ENCODE results near the gene RASA1.
A peak's percentile ranks its signal among the peaks of the same experiment; 100 is the strongest.

Gene RASA1

GRCh38 chr5:87405472-87406155 is 137.9 kb downstream of the RASA1 start:
- DNase-seq: no peak

GRCh38 chr5:87408204-87408603 is 140.5 kb downstream of the RASA1 start:
- no peak for DNase-seq

DNA sequence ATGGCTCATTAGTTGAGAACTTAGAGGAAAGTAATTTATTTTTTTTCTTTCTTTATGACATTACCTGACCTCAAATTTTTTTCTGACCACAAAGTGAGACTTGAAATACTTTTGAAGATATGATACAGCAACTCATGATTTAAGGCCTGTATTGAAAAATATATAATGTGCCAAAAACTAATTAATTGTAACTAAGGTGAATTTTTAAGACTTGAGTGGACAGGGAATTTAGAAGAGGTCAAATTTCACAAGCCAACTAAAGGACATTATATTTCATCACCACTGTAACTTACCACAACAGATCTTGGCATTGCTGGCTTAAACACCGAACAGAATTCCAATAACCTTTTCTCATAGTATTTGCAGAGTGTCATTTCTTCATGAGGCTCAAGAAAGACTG is 143.2 kb downstream of the RASA1 start:
- DNase-seq: peak; percentile 89

DNA sequence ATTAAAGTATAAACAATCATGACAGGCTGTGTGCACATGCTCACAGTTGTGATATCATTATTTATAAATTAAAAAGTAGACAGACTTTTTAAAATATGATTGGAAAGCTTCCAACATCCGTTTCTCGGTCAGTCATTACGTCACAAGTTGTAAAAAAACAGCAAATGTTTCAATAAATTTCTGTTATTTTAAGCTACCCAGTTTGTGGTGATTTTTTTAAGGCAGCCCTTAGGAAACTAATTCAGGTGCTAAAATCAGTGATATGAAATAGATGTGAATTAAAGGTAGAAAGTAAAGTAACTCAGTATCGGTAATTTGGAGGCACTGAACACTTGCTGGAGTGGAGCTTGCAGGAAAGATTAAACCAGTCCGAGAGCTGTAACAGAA is 143.9 kb downstream of the RASA1 start:
- peak; percentile 4 for DNase-seq

DNA sequence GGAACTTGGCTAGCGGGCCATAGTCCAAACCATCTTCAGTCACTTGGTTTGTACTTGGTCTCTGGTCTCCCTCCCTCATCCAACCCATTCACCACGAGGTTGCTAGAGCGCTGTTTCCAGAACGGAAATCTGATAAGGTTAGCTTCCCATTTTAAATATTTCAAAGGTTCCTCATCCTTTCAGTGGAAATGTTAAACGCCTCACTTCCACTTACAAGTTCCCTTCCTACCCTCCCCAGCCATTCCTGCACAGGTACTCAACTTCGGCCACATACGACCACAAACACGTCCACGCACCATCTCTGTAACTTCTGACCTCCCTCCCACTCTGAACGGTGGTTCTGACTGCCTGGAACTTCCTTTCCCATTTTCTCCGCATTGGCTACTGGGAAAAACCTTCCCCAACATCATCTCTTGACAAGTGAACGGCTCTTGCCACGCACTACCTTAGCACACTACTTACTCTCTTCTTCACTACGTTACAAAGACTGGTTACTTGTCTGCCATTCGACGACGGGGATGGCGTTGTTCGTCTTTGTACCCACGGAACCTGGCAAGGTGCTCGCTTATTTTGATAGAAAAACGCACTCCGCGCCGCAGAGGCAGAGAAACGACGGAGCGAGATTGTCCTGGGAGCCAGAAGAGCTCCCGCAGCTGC is 144.4 kb downstream of the RASA1 start:
- DNase-seq: peak; percentile 52

DNA sequence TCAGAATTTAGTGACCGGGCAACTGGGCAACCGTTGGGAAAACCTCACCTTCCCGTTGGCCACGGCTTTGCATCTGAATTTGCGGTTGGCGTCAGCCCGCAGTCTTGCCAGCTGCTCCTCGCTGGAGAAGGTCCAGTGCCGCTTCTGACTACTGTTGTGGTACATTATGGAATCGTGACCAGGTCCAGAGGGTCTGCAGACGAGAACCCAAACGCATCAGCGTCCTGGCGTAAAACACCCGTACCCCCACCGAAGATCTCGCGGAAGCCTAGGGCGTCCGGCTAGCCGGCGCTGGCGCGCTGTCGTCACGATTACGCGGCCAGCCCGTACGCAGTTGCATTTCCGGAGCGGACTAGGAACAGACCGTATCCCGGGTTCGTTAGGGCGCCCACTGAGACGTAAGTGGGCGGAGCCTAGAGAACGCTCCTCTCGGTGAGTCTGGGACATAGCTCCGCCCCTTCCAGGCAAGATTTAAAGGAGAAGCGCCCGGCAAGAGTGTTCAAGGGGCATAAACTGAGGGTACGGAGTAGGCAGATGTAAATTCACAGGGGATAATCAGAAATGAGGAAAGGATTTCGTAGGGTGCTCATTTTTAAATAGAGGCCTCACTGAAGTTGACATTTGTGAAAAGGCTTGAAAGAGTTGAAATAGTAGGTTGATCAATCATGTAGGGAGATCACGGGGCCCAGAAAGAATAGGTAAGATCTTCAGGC is 145.1 kb downstream of the RASA1 start, which contains the start of gene CCNH:
Gene CCNH, minus strand, starts transcription at position 301 of the 713 bp plus-strand sequence. Its CDS starts 136 bp downstream, at position 165.
- peak; percentile 98 for DNase-seq

DNA sequence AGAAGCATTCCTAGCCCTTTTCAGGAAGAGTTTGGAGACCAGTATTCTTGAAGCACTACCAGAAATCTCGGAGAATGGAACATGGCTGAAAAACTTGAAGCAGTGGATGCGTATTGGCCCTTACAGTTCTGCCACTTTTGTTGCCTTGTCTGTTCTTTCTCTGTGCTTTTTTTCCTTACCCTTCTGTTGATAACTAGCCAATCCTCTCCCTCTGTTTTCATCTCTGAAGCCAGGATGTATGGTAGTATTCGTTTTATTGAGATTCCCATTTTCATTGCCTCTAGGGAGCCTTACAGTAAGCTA is 145.6 kb downstream of the RASA1 start:
- DNase-seq: no peak

- DNase-seq: no peak
Measured at GRCh38 chr5:87418506-87418905, 150.8 kb downstream of the RASA1 start.

- no peak for DNase-seq
Measured at GRCh38 chr5:87421307-87421706, 153.6 kb downstream of the RASA1 start.

DNA sequence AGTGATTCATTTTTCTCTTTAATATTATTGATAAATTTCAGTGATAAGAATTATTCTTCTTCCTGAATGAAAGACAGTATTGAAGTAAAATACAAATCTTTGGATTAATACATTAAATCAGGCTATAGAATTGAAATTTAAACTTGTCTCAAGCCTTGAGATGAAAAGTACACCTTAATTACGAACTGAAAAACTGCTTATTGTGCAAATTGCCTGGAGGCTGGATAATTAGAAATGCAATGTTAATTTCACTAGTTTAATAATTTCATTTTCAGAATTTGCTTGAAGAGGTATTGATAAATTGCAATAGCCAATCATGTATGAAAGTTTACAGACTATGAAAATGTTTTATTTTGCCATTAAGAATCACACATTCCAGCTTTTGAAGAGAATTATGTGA is 156.1 kb downstream of the RASA1 start:
- DNase-seq: no peak

- DNase-seq: no peak
Measured at GRCh38 chr5:87430863-87431457, 163.3 kb downstream of the RASA1 start.

DNA sequence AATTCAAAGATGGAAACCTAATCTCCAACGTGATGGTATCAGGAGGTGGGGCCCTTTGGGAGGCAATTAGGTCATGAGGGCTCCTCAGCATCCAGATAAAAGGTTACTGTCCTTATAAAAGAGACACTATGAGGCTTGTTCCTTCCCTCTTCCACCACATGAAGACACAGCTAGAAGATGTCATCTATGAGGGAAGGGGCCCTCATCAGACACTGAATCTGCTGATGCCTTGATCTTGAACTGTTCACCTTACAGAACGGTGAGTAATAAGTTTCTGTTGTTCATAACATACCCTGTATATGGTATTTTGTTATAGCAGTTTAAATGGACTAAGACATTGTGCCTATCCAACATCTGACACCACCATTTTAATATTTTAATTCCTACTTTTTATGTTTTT is 164.8 kb downstream of the RASA1 start:
- no peak for DNase-seq

DNA sequence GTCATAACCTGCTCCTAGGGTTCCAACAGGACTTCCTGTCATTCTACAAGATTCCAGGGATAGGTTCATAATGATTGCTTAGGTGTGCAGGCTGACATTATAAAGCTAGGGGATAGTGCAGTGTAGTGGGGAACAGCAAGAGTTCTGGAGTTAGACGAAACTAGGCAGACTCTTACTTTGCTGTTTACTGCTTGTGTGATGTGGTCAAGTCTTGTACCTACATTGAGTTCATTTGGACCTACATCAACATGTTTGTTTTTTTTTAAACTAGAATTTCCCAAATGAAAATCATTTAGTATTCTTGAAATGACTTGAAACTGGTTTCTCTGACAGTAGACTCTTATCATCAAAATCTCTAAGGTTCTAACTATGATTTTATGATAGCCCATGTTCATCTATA is 166.3 kb downstream of the RASA1 start:
- no peak for DNase-seq

DNA sequence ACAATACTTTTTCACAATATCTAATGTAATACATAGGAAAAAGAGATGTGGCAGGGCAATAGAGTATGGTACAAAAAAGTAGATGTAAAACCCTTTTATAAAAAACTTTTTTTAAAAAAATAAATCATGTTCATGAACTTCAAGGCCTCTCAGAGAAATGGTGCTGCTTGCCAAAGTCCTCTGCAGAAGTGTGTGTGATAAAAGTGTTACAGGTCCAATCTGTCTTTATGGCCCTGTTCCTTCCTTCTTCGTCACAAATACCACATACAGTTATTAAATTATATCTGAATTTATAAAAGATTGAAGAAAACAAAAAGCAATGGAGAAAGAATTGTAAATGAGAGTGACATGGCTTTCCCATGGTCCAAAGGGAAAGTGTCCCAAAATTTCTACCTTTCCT is 166.8 kb downstream of the RASA1 start:
- DNase-seq: no peak

DNA sequence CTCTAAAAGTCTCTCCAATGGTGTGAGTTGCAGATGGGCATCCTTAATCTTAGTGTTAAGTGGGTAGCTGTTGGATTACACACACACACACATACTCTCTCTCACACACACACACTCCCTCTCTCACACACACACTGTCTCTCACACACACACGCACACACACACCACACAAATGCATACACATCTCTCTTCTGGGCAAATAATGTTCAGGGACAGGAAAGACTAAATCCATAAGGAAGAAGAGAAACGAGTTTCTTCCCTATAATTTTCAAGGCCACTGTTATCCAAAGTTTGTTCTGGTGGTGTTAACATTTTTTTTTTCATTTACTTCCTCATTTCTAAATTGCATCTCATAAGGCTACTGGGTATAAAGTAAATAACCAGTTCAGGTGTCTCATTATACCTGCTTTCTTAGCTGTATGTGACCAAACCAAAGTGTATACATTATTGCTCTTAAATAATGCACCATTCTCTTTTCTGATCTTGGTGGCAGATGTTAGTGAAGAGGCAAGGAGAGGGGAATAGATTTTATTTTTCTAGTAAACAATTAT is 167.5 kb downstream of the RASA1 start:
- DNase-seq: no peak

DNA sequence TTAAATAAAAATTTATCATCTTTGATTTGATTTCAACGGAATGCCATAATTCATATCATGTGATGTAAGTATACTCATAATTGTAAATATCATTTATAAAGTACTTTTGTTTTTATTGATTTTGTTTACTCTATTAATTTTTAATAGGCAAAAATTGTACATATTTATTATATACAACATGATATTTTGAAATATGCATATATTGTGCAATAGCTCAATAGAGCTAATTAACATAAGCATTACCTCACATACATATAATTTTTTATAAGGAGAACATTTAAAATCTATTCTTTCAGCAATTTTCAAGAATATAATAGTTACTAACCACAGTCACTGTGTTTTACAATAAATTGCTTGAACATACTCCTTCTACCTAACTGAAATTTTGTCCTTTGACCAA is 170.0 kb downstream of the RASA1 start:
- no peak for DNase-seq

- DNase-seq: no peak
Measured at GRCh38 chr5:87438231-87438630, 170.5 kb downstream of the RASA1 start.

Data from EL (cell line).